Hepatocyte (in vitro differentiated cells): Measurements from ENCODE around the gene ATP6V0A1. TPM values are rescaled to one million over a fixed set of nuclear protein-coding genes. Genes with fewer than 3 reads are reported as not detected.

Experiments
- DNase-seq: peaks from one replicate; pipeline ENCODE4 v3.0.0-alpha.2; 2016; ENCODE audit warnings: low spot score
- H2AFZ ChIP-seq: fragments of 200-600 bp; sonication (generic); 2 replicates; pipeline ENCODE4 v1.6.0; 2016; ENCODE audit warnings: antibody characterized with exemption, mild to moderate bottlenecking
- H3K27ac ChIP-seq: fragments of 200-600 bp; sonication (generic); 2 replicates; pipeline ENCODE4 v1.5.1; 2016; ENCODE audit warnings: mild to moderate bottlenecking
- H3K27me3 ChIP-seq: fragments of 200-600 bp; sonication (generic); 2 replicates; pipeline ENCODE4 v1.6.1; 2016
- H3K36me3 ChIP-seq: fragments of 200-600 bp; sonication (generic); replicated peaks from 2 replicates; pipeline ENCODE4 v1.5.1; 2016; ENCODE audit warnings: low read depth; ENCODE audit not compliant: insufficient read depth
- H3K4me1 ChIP-seq: fragments of 200-600 bp; sonication (generic); 2 replicates; pipeline ENCODE4 v1.5.1; 2016; ENCODE audit warnings: mild to moderate bottlenecking, moderate library complexity; ENCODE audit not compliant: insufficient read depth
- H3K4me2 ChIP-seq: fragments of 200-600 bp; sonication (generic); 2 replicates; pipeline ENCODE4 v1.6.0; 2016
- H3K4me3 ChIP-seq: fragments of 200-600 bp; sonication (generic); 2 replicates; pipeline ENCODE4 v1.5.1; 2016; ENCODE audit warnings: mild to moderate bottlenecking
- H3K79me2 ChIP-seq: fragments of 200-600 bp; sonication (generic); 2 replicates; pipeline ENCODE4 v1.6.0; 2017; ENCODE audit warnings: mild to moderate bottlenecking
- H3K9me2 ChIP-seq: fragments of 200-600 bp; sonication (generic); replicated peaks from 2 replicates; pipeline ENCODE4 v1.6.0; 2017; ENCODE audit warnings: mild to moderate bottlenecking; ENCODE audit not compliant: insufficient read depth
- H3K9me3 ChIP-seq: fragments of 200-600 bp; sonication (generic); 2 replicates; pipeline ENCODE4 v1.5.1; 2016; ENCODE audit warnings: low read depth, mild to moderate bottlenecking
- H4K20me1 ChIP-seq: fragments of 200-600 bp; sonication (generic); 2 replicates; pipeline ENCODE4 v1.6.0; 2016; ENCODE audit warnings: mild to moderate bottlenecking; ENCODE audit not compliant: insufficient read depth, poor library complexity, severe bottlenecking
- CTCF ChIP-seq: fragments of 200-600 bp; sonication (generic); IDR thresholded peaks from 2 replicates; pipeline ENCODE4 v1.5.1; 2016; ENCODE audit warnings: antibody characterized with exemption, mild to moderate bottlenecking; ENCODE audit not compliant: poor library complexity
- EZH2 ChIP-seq: fragments of 200-600 bp; sonication (generic); IDR thresholded peaks from 2 replicates; pipeline ENCODE4 v1.6.1; 2016; ENCODE audit warnings: antibody characterized with exemption, mild to moderate bottlenecking, borderline replicate concordance
- EZH2phosphoT487 ChIP-seq: fragments of 200-600 bp; sonication (generic); IDR thresholded peaks from one replicate; pipeline ENCODE4 v1.6.1; 2018; ENCODE audit warnings: antibody characterized with exemption, mild to moderate bottlenecking, low read depth, moderate library complexity; ENCODE audit not compliant: unreplicated experiment, severe bottlenecking
- WGBS: methylation state at CpG from one replicate; pipeline ENCODE4 v1.1.6; 2016; ENCODE audit warnings: low lambda C conversion rate; ENCODE audit errors: missing lambda C conversion rate; 5-methylcytosine and 5-hydroxymethylcytosine counted together
- polyA plus RNA-seq: library from polyadenylated mRNA; unstranded; fragments of >200 nt; fragmentation: Nextera tagmentation; extraction: Ambion mirVana; gene quantifications from 2 replicates; pipeline ENCODE4 v1.2.1, GENCODE V29; 2016
- total RNA-seq: library from RNA; depleted of rRNA; stranded (reverse); fragments of >200 nt; gene quantifications from 2 replicates; pipeline ENCODE4 v1.2.3, GENCODE V29; 2014

The ATP6V0A1 gene
- total and polyA plus RNA-seq, 2 experiments from 2014 or later: 63.4 to 71.4 TPM

- WGBS: 92% methylated on average over 6 of the region's 6 CpGs
- TF ChIP-seq EZH2: no peak
- TF ChIP-seq CTCF: no peak
- no peak for TF ChIP-seq EZH2phosphoT487
- peak overlapping the region; percentile 74 for H3K27ac ChIP-seq
Measured at GRCh38 chr17:42474276-42474675, 15.6 kb downstream of the ATP6V0A1 start.

GRCh38 chr17:42475121-42475520, 16.4 kb downstream of the ATP6V0A1 start:
- Histone ChIP-seq H3K79me2 (no peaks in the 10 kb centered on the region), H2AFZ (no peak overlapping the region), H3K9me3 (no peaks in the 10 kb centered on the region), H4K20me1 (no peaks in the 10 kb centered on the region), H3K4me3 (no peak overlapping the region), H3K4me1 (peaks cover 5% of the 10 kb centered on the region), H3K9me2 (no peaks in the 10 kb centered on the region), H3K27me3 (no peaks in the 10 kb centered on the region), H3K27ac (peak overlapping the region; percentile 53), H3K36me3 (no peaks in the 10 kb centered on the region), H3K4me2 (peak overlapping the region; percentile 26)
- whole genome bisulfite sequencing: 83% methylated on average over 3 of the region's 3 CpGs
- no peak for DNase-seq
- TF ChIP-seq EZH2 (no peak), CTCF (no peak), EZH2phosphoT487 (no peak)

More at GRCh38 chr17:42474276-42474675, 15.6 kb downstream of the ATP6V0A1 start:
- H3K27me3 ChIP-seq: no peaks in the 10 kb centered on the region
- H4K20me1 ChIP-seq: no peaks in the 10 kb centered on the region
- H3K9me2 ChIP-seq: no peaks in the 10 kb centered on the region
- peaks cover 5% of the 10 kb centered on the region for H3K4me1 ChIP-seq
- no peak overlapping the region for H3K4me2 ChIP-seq
- H3K9me3 ChIP-seq: no peaks in the 10 kb centered on the region
- peaks cover 5% of the 10 kb centered on the region for H3K79me2 ChIP-seq
- H3K4me3 ChIP-seq: no peak overlapping the region
- no peak overlapping the region for H2AFZ ChIP-seq
- H3K36me3 ChIP-seq: no peaks in the 10 kb centered on the region
- DNase-seq: peak; percentile 13

GRCh38 chr17:42475835-42476234, 17.2 kb downstream of the ATP6V0A1 start:
- Histone ChIP-seq H3K79me2 (no peaks in the 10 kb centered on the region), H4K20me1 (no peaks in the 10 kb centered on the region), H2AFZ (no peak overlapping the region), H3K4me3 (no peak overlapping the region), H3K4me1 (peaks cover 5% of the 10 kb centered on the region), H3K27me3 (no peaks in the 10 kb centered on the region), H3K27ac (peak overlapping the region; percentile 53), H3K36me3 (no peaks in the 10 kb centered on the region), H3K9me2 (no peaks in the 10 kb centered on the region), H3K9me3 (no peaks in the 10 kb centered on the region), H3K4me2 (peak overlapping the region; percentile 26)
- DNase-seq: no peak
- TF ChIP-seq CTCF (no peak), EZH2 (no peak), EZH2phosphoT487 (no peak)
- 86% methylated on average over 4 of the region's 4 CpGs for WGBS

GRCh38 chr17:42476411-42476810, 17.7 kb downstream of the ATP6V0A1 start:
- H3K27me3 ChIP-seq: no peaks in the 10 kb centered on the region
- H3K4me1 ChIP-seq: peaks cover 5% of the 10 kb centered on the region
- H3K27ac ChIP-seq: peak overlapping the region; percentile 53
- no peaks in the 10 kb centered on the region for H4K20me1 ChIP-seq
- no peak overlapping the region for H2AFZ ChIP-seq
- H3K4me2 ChIP-seq: no peak overlapping the region
- TF ChIP-seq CTCF (no peak), EZH2 (no peak), EZH2phosphoT487 (no peak)
- 89% methylated on average over 2 of the region's 2 CpGs for WGBS
- no peak for DNase-seq
- no peak overlapping the region for H3K4me3 ChIP-seq
- no peaks in the 10 kb centered on the region for H3K36me3 ChIP-seq
- H3K9me2 ChIP-seq: no peaks in the 10 kb centered on the region
- no peaks in the 10 kb centered on the region for H3K79me2 ChIP-seq
- H3K9me3 ChIP-seq: no peaks in the 10 kb centered on the region
